ENCODE measurements around the gene ANAPC5.
A peak's percentile ranks its signal among the peaks of the same experiment; 100 is the strongest.
"Not testable (repeated sequence)": the region's sequence is repeated elsewhere in the genome, so short reads cannot be mapped to it uniquely, and the experiment has no call there.

Gene ANAPC5

DNA sequence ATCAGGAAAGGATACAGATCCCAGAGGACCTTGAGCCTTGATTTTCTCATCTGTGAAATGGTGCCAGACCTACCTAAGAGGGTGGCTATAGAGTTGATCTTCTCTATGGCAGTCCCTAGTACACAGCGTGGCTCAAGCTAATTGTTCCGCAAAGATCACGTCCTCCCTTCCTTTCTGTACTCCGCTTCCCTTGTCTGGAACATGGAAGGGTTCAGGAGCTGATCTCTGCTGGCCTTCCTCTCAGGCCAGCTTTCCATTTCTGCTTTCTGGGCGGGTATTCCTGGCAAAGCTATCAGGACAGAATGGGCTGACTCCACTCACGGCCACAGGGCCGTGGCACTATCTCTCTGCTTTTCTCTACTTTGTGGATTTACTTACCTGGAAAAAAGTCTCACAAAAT is 62.2 kb downstream of the ANAPC5 start:
- Mint-ChIP-seq H3K4me1 (ENCODE audit: low read depth) (peaks cover 31% of the 10 kb centered on the region), H3K9me3 (no peaks in the 10 kb centered on the region), H3K27ac (no peak overlapping the region), H3K27me3 (no peaks in the 10 kb centered on the region), H3K36me3 (ENCODE audit: low read depth) (peaks cover 64% of the 10 kb centered on the region), H3K4me3 (no peak overlapping the region)
- no peak for DNase-seq

DNA sequence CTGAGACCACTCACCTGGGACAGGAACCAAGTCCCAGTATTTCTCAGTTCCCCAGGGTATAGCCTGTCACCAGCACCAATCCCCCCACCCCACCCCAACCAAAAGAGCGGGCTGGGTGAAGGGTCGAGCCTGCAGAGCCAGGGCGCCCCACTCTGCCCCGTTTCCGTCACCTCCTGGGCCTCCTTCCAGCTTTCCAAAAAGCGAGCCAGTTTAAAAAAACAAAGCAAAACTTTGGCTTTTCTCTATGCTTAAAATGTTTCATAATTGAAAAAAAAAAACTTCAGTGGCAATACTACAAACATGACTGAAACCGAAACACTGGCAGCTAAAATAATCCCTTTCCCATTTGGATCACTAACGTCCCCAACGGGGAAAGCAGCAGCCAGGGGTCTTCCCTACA is 63.2 kb downstream of the ANAPC5 start:
- H3K4me1 Mint-ChIP-seq (ENCODE audit: low read depth): peaks cover 23% of the 10 kb centered on the region
- no peaks in the 10 kb centered on the region for H3K27me3 Mint-ChIP-seq
- no peak overlapping the region for H3K27ac Mint-ChIP-seq
- no peak for DNase-seq
- H3K4me3 Mint-ChIP-seq: no peak overlapping the region
- peaks cover 68% of the 10 kb centered on the region for H3K36me3 Mint-ChIP-seq (ENCODE audit: low read depth)
- H3K9me3 Mint-ChIP-seq: no peaks in the 10 kb centered on the region

DNA sequence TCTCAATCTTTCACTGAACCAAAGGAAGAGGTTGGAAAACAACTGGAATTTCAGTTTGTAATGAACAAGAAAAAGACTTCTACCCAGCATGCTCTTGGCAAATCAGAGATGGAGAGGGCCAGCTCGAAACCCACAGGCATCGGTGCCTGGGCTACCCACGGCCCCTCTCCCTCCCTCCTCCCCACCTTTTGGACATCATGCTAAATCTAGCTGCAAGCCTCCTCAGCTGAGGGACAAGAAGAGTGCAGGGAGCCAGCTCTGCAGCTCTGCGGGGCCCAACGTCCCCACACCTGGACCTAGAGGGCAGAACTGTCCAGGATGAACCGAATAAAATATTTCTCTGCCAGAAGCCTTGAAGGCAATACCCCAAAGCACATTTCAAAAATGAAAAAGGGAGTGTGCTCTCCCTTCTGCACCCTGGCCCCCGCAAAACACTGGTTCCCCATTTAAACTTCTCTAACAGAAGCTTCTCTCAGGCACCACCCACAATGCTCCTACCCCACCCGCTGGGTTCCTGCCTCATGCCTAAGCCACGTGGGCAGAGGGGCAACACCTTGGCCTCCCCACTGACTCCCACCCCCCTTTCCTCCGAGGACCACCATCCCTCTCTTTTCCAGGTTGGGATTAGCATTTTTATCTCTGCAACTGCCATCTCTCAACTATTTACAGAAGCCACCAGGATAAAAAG is 63.9 kb downstream of the ANAPC5 start:
- peaks cover 16% of the 10 kb centered on the region for H3K4me1 Mint-ChIP-seq (ENCODE audit: low read depth)
- H3K36me3 Mint-ChIP-seq (ENCODE audit: low read depth): peaks cover 65% of the 10 kb centered on the region
- H3K9me3 Mint-ChIP-seq: no peaks in the 10 kb centered on the region
- no peak overlapping the region for H3K4me3 Mint-ChIP-seq
- DNase-seq: no peak
- peak overlapping the region; percentile 37 for H3K27ac Mint-ChIP-seq
- no peaks in the 10 kb centered on the region for H3K27me3 Mint-ChIP-seq

DNA sequence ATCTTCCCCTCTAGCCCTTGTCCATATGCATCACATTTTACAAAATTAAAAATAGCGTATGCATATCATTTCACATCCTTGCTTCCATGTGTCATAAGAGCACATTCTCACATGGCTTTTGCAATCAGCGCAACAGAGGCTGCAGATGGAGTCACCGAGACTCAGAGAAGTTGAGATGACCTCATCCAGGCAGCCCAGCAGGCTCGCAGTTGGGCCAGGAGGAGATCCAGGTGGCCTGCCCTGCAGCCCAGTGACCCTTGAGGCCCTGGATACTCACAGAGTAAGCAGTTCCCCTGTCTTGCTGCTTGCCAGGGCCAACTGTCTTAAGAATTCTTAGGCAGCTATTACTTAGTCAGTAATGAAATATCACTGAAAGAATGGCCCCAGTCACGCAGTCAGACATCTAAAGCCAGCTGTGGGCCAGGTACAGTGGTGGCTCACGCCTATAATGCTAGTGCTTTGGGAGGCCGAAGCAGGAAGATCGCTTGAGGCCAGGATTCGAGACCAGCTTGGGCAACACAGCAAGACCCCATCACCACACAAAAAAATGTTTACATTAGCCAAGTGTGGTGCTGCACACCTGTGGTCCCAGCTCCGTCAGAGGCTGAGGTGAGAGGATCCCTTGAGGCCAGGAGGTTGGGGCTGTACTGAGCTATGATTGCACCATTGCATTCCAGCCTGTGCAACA is 64.8 kb downstream of the ANAPC5 start:
- Mint-ChIP-seq H3K36me3 (ENCODE audit: low read depth) (peaks cover 58% of the 10 kb centered on the region), H3K4me1 (ENCODE audit: low read depth) (peaks cover 13% of the 10 kb centered on the region), H3K9me3 (no peaks in the 10 kb centered on the region), H3K4me3 (no peak overlapping the region), H3K27me3 (no peaks in the 10 kb centered on the region), H3K27ac (no peak overlapping the region)
- DNase-seq: no peak

DNA sequence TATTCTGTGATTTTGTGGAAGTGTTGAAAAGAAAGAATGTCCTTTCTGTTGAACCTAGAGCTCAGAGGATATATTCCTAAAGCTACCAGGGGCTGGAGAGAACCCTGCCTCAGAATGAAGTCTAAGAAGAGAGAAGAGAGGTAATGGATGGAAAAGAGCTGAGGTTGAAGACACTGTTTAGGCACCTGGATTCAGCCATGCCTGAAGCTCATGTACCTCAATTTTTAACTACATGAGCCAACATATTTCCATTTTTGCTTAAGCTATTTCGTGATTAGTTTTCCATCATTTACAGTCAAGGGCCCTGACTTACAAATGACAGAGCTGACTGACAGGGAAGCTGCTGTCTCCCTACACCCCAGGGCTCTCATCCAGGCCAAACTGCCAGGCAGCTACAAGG is 66.4 kb downstream of the ANAPC5 start:
- H3K4me1 Mint-ChIP-seq (ENCODE audit: low read depth): peaks cover 10% of the 10 kb centered on the region
- peaks cover 60% of the 10 kb centered on the region for H3K36me3 Mint-ChIP-seq (ENCODE audit: low read depth)

DNA sequence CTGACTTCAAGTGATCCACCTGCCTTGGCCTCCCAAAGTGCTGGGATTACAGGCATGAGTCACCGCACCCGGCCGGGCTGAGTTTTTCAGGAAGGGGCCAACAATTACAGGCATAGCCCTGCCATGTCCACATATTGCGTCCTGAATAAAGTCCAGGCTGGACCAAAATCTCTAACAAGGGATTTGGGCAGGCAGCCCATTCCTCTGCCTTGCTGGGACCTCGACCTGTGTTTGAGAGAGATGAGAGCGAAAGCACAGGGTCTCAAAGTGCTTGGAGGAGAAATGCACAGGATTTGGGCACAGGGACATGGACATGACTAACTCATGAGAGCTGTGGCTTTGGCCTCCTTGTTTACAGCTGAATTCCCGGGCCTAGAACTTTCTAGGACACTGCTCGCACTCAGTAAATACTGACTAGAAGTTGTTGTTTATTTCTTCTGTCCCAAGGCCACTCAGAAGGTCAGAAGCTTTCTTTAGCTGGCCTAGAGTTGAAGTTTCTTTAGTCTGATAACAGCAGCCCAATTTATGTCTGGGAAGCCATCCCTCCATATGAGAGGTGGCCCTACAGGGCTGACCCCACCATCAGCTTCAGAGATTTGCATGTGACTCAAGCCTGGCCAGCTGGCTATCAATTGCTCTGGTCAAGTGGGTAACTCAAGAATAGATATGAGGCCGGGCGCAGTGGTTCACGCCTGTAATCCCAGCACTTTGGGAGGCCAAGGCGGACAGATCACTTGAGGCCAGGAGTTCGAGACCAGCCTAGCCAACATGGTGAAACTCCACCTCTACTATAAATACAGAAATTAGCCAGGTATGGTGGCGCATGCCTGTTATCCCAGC is 67.4 kb downstream of the ANAPC5 start:
- H3K27ac Mint-ChIP-seq: no peak overlapping the region
- H3K9me3 Mint-ChIP-seq: no peaks in the 10 kb centered on the region
- no peak for DNase-seq
- H3K4me1 Mint-ChIP-seq (ENCODE audit: low read depth): peaks cover 7% of the 10 kb centered on the region
- H3K36me3 Mint-ChIP-seq (ENCODE audit: low read depth): peaks cover 59% of the 10 kb centered on the region
- no peak overlapping the region for H3K4me3 Mint-ChIP-seq
- H3K27me3 Mint-ChIP-seq: no peaks in the 10 kb centered on the region

More for the DNA sequence above, 66.4 kb downstream of the ANAPC5 start:
- H3K9me3 Mint-ChIP-seq: no peaks in the 10 kb centered on the region
- DNase-seq: no peak
- no peak overlapping the region for H3K4me3 Mint-ChIP-seq
- no peak overlapping the region for H3K27ac Mint-ChIP-seq
- no peaks in the 10 kb centered on the region for H3K27me3 Mint-ChIP-seq

DNA sequence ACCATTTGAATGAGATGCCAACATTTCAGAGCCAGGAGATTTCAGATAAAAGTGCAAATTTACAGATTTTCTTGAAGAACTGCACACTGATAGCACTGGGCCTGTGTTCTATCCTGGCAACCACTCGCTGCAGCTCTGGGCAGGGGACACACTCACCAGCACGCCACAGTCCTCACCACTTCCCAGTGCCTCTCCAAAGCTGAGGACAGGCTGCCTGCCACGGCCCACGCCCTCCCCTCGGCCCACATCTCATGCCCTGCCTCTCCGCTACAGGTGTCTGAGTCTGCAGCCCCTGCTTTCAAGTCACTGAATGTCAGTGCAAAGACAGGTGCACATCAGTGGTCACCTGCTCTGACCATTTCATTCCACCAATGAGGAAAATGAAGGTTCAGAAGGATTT is 68.4 kb downstream of the ANAPC5 start:
- Mint-ChIP-seq H3K27ac (no peak overlapping the region), H3K36me3 (ENCODE audit: low read depth) (peaks cover 57% of the 10 kb centered on the region), H3K4me3 (no peak overlapping the region), H3K9me3 (no peaks in the 10 kb centered on the region), H3K27me3 (no peaks in the 10 kb centered on the region), H3K4me1 (ENCODE audit: low read depth) (peaks cover 7% of the 10 kb centered on the region)
- DNase-seq: no peak

DNA sequence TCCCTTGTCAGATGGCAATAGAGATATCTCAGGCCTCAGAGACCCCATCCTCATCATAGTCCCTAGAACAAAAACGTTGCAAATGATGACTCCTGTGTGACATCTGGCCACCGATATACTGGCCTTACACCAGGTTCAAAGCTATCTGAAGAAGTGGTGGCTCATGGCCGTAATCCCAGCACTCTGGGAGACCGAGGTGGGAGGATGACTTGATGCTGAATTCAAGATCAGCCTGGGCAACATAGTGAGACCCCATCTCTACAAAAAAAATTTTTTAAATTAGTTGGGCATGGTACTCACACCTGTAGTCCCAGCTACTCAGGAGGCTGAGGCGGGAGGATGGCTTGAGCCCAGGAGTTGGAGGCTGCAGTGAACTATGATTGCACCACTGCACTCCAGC is 68.8 kb downstream of the ANAPC5 start:
- Mint-ChIP-seq H3K27me3 (no peaks in the 10 kb centered on the region), H3K4me1 (ENCODE audit: low read depth) (peaks cover 5% of the 10 kb centered on the region), H3K4me3 (no peak overlapping the region), H3K27ac (no peak overlapping the region), H3K36me3 (ENCODE audit: low read depth) (peaks cover 59% of the 10 kb centered on the region), H3K9me3 (no peaks in the 10 kb centered on the region)
- DNase-seq: no peak

DNA sequence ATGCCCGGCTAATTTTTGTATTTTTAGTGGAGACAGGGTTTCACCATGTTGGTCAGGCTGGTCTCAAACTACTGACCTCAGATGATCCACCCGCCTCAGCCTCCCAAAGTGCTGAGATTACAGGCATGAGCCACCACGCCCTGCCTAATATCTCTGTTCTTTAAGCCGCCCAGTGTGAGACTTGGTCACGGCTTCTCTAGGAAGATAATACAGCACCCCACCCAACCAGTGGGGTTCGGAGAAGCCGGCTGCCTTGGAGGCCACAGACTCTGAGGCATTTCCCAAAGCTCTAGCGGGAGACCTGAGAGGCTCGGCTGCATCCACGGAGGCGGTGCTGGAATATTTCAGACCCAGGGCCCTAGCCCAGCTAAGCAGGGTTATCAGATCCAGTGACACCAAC is 69.3 kb downstream of the ANAPC5 start:
- not testable (repeated sequence) for H3K4me3 Mint-ChIP-seq; H3K27me3 Mint-ChIP-seq; DNase-seq; H3K9me3 Mint-ChIP-seq; H3K4me1 Mint-ChIP-seq (ENCODE audit: low read depth); H3K27ac Mint-ChIP-seq
- peaks cover 59% of the 10 kb centered on the region for H3K36me3 Mint-ChIP-seq (ENCODE audit: low read depth)

DNA sequence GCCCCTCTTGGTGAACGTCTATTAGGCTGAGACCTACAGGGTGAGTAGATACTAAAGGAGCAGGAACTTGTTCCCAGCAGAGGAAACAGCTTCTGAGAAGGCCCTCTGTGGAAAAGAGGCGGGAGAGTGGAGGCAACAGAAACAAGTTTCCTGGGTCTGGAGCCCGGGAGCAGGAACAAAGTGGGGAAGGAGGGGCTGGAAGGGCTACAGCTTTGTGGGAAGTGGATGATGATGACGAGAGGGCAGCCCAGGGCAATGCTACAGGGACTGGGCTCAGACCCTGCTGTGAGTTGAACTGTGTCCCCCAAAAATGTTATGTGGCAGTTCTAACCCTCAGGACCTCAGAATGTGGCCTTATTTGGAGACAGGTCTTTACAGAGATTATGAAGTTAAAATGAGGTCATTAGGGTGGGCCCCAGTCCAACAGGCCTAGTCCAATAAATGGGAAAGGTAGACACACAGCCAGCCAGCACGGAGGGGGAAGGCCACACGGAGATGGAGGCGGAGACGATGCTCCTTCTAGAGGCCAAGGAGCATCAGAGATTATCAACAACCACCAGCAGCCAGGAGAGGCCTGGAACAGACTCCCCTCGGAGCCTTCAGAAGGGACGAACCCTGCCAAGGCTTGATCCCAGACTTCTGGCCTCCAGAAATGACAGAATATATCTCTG is 70.0 kb downstream of the ANAPC5 start:
- peaks cover 7% of the 10 kb centered on the region for H3K4me1 Mint-ChIP-seq (ENCODE audit: low read depth)
- no peak overlapping the region for H3K27ac Mint-ChIP-seq
- peaks cover 62% of the 10 kb centered on the region for H3K36me3 Mint-ChIP-seq (ENCODE audit: low read depth)

DNA sequence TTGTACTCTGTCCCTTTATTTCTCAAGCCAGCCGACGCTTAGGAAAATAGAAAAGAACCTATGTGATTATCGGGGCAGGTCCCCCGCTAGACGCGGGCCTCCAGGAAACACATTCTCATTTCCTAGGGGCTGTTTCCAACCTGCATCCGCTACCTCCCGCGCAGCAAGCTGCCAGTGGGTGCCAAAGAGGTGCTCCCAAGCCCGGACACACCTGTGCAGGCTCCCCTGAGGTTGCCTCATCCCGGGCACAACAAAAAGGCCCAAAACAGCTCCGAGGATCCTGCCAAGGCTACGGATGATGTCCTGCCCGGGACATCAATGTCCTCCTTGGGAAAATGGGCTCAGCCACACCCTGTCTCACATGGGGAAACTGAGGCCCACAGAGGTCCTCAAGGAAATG is 71.1 kb downstream of the ANAPC5 start:
- H3K9me3 Mint-ChIP-seq, H3K27me3 Mint-ChIP-seq, H3K27ac Mint-ChIP-seq, H3K4me3 Mint-ChIP-seq, DNase-seq: not testable (repeated sequence)
- Mint-ChIP-seq H3K4me1 (ENCODE audit: low read depth) (peaks cover 12% of the 10 kb centered on the region), H3K36me3 (ENCODE audit: low read depth) (peaks cover 69% of the 10 kb centered on the region)

More for the DNA sequence above, 70.0 kb downstream of the ANAPC5 start:
- H3K9me3 Mint-ChIP-seq: no peaks in the 10 kb centered on the region
- no peak overlapping the region for H3K4me3 Mint-ChIP-seq
- H3K27me3 Mint-ChIP-seq: no peaks in the 10 kb centered on the region
- no peak for DNase-seq

DNA sequence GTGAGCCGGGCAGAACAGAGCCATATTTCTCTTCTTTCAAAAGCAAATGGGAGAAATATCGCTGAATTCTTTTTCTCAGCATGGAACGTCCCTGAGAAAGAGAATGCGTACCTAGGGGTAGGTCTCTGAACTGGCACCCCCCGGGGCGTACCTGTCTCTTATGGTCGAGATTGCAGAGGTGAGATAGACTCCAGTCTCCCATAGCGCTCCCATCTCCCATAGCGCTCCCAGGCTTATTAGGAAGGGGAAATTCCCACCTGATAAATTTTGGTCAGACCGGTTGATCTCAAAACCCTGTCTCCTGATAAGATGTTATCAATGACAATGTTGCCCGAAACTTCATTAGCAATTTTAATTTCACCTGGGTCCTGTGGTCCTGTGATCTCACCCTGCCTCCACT is 71.7 kb downstream of the ANAPC5 start:
- not testable (repeated sequence) for H3K27me3 Mint-ChIP-seq, H3K27ac Mint-ChIP-seq, DNase-seq, H3K4me3 Mint-ChIP-seq, H3K9me3 Mint-ChIP-seq
- peaks cover 68% of the 10 kb centered on the region for H3K36me3 Mint-ChIP-seq (ENCODE audit: low read depth)
- peaks cover 12% of the 10 kb centered on the region for H3K4me1 Mint-ChIP-seq (ENCODE audit: low read depth)

DNA sequence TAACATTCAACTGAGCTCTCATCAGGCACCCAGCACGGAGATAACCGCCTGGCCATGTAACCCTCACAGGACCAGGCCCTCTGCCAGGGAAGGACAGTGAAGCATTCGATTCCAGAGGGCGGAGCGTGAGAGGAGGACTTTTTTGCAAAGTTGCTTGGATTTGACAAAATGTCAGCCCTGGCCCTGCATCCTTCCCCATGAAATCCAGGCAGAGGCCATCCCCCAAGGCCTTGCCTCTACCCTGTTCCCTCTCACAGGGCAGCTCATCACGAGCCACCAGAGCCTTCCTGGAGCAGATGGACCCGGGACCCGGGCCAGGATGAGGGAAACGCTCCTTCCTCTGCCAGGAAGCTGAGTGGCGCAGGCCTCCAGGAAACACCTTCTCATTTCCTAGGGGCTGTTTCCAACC is 72.7 kb downstream of the ANAPC5 start:
- no peaks in the 10 kb centered on the region for H3K27me3 Mint-ChIP-seq
- no peak overlapping the region for H3K4me3 Mint-ChIP-seq
- H3K9me3 Mint-ChIP-seq: no peaks in the 10 kb centered on the region
- peaks cover 12% of the 10 kb centered on the region for H3K4me1 Mint-ChIP-seq (ENCODE audit: low read depth)
- H3K27ac Mint-ChIP-seq: no peak overlapping the region
- H3K36me3 Mint-ChIP-seq (ENCODE audit: low read depth): peaks cover 72% of the 10 kb centered on the region
- no peak for DNase-seq

DNA sequence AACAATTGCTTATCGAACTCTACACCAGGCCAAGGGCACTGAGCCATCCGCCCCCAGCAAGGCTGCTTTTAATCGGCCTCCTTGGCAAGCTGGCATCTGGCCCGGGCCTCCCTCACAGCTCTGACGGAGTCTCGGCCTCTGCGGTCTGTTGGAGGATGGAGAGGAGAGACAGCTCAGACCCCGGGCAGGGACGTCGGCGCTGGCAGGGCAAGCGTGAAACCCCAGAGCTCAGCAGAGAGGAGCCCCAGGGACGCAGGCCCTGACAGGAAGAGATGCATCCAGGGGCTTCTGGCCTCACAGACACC is 73.2 kb downstream of the ANAPC5 start:
- Mint-ChIP-seq H3K4me3 (no peak overlapping the region), H3K27ac (no peak overlapping the region), H3K27me3 (no peaks in the 10 kb centered on the region), H3K4me1 (ENCODE audit: low read depth) (peaks cover 12% of the 10 kb centered on the region), H3K9me3 (no peaks in the 10 kb centered on the region), H3K36me3 (ENCODE audit: low read depth) (peaks cover 71% of the 10 kb centered on the region)
- no peak for DNase-seq
